CD4-positive, alpha-beta T cell treated with Interferon alpha-2 for 1 hour (primary cell): ENCODE measurements around the gene ZFHX3.

ENCODE experiments used
- DNase-seq, 2 donors: peaks; one replicate each; pipeline ENCODE4 v3.0.0-alpha.2; 2020 to 2022

ZFHX3 gene

DNA sequence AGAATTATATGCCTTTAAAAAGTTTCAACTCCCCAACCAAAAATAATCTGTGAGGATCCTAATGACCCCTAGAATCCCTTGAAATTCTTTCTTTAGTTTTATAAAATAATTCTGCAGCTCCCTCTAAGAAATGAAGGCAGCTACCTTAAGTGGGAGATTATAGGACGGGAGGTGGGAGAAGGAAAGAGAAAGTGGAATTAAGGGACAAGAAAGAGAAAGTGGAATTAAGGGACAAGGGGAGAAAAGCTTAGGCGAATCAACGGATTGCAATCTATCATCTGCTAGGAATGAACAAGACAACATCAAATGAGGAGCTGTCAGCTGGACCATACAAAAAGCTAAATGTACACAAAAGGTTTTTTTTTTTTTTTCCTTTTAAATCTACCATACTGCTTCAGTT is 262.0 kb downstream of the ZFHX3 start:
- DNase-seq: no peak

DNA sequence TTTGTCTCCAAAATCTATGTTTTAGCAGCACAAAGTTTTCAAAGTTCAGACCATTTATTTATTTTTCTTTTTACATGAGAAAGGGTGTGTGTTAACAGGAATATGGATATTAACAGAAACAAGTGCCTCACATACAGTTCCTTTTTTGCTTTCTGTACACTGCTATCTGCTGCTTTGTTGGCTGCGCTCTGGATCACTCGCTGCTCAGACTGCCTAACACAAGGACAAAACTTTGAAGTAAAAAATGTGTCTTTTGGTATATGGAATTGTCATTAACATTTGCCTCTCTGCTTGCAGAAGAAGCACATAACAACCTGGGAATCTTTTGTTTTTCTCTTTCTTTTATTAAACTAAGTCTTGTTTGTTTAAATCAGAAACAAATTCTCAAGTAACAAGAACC is 262.8 kb downstream of the ZFHX3 start:
- DNase-seq: no peak

DNA sequence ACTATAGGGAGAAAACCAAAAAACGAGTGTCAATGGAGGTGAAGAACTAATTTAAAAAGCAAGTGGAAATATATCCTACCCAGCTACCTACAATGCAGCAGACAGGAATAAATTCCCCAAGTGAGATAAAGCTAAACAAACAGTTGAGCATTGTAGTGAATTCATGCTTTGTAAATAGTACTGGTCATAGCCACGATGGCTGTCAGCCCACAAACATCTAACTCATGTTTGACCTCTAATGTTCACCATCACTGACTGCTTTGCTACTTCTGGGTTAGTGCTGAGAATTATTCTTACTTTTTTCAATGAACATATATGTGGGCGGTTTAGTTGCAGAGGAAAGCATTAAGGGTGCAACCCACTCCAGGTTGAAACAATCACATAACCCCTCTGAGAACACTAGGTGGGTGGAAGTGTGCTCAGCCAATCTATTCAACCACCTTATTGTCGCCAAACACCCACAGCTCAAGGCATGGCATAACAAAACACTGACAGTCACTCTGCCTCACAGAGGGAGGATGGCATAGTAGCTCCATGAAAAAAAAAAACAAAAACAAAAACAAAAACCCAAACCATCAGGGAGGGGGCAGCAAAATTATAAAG is 264.1 kb downstream of the ZFHX3 start:
- no peak for DNase-seq

DNA sequence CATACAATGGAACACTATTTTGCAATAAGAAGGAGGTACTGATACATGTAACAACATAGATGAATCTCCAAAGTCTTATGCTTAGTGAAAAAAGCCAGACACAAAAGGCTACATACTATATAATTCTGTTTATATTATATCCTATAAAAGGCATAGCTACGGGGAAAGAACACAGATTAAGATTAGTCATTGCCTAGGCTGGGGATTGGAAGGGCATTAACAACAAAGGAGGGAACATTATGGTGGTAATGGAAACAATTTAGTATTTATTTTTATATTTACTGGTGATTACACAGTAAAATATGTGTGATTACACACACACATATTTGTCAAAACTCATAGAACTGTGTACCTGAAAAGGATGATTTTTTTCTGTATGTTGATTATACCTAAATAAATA is 278.1 kb downstream of the ZFHX3 start:
- DNase-seq: no peak

DNA sequence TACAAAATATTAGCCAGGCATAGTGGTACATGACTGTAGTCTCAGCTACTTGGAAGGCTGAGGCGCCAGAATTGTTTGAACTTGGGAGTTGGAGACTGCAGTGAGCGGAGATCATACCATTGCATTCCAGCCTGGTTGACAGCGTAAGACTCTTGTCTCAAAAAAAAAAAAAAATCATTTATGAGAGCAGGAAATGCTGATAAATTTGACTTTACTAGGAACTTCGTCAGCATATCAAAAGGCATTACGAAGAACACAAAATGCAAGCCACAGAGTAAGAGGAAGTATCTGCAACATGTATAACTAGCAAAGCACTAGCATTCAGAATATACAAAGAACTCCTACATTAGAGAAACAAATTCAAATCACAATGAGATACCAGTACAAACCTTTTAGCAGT is 279.3 kb downstream of the ZFHX3 start:
- DNase-seq: no peak

DNA sequence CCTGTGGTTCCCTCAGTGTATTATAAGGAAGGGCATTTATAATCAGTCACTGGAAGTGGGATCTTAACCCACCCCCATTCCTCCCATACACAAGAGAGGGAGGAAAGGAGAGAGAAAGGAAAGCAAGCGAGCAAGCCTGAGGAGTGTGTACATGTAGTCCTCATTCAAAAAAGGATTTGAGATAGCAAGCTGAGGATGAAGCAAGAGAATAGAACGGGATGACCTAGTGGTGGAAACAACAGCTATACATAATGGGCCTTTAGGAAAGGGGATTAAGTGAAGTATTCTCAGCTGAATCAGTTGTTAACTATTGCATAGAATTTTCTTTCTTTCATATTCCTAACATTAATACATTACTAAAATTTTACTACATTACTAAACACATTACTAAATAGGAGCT is 281.4 kb downstream of the ZFHX3 start:
- DNase-seq: no peak

DNA sequence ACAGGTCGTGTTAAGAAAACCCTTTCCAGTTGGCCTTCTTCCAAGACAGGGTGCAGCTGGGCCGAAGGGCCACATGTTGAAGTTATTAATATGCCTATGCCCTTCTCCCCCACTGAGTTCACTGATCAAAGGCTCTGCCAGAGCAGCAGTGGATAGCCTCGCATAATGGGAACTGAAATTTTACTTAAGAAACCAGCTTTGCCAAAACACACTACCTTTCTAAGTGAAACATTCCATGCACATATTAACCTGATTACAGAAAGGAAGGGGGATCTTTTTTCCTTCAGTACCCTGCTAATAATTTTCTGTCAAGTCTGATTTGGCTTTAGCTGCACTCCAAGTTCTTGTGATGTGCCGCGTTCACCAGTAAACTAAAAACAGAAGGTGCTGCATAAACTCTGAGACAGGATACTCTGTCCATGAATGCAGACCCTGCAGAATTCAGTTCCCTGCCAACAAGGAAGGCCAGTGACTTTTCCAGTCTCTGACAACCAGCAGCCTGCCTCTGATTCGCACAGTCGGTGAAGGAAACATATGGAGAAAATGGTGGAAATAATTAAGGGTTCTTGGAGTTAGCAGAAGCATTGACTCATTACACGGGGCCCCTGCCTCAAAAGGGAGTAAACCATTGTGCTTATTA is 283.8 kb downstream of the ZFHX3 start:
- DNase-seq: no peak

DNA sequence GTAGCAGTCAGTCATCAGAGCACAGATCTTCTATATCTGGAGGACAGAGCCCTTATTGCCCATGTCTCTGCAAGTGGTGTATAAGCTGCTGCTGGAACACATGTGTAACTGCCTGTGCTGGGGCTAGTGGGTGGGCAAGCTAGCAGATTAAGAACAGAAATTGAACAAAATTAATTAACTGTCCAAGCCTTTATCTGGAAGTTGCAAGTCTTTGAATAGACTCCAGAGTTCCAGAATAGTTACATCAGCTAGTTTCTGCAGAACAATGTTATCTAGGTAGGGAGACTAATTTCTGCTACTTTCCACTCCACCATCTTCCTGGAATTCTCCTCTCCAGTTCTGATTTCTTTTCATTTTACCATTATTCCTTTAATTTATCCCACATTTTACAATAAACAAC is 287.3 kb downstream of the ZFHX3 start:
- no peak for DNase-seq

DNA sequence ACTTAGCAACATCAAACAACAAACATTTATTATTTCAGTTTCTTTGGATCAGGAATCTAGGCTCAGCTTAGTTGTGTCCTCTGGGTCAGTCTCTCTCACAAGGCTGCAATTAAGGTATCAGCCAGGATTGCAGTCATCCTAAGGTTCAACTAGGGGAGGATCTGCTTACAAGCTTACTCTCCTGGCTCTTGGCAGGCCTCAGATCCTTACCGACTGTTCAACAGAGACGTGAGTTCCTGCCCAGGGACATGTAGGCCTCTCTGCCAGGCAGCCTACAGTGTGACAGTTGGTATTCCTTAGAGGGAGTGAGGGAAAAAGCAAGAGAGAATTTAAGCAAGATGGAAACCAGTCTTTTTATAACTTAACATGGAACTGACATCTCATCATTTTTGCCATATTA is 294.0 kb downstream of the ZFHX3 start:
- DNase-seq: no peak

DNA sequence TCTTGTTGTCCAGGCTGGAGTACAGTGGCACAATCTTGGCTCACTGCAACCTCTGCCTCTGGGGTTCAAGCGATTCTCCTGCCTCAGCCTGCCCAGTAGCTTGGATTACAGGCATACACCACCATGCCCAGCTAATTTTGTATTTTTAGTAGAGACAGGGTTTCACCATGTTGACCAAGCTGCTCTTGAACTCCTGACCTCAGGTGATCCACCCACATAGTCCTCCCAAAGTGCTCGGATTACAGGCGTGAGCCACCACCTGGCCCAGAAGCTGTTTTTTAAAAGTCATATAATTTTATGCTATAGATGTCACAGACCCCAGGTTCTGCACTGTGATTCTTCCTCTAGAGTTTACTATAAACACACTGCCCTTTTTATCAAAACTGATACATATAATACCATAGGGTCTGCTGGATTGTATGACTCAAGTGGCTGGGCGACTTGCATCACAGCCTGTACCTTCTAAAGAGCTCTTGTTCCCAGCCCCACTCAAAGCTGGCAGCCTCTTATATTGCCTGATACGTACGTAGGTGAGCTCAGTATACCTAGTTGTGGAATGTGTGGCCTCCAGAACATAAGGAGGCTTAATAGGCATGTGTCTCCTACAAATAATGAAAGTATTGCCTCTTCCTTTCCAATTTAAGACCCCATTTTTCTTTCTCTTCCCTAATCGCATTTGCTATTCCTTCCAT is 295.8 kb downstream of the ZFHX3 start:
- DNase-seq: no peak

DNA sequence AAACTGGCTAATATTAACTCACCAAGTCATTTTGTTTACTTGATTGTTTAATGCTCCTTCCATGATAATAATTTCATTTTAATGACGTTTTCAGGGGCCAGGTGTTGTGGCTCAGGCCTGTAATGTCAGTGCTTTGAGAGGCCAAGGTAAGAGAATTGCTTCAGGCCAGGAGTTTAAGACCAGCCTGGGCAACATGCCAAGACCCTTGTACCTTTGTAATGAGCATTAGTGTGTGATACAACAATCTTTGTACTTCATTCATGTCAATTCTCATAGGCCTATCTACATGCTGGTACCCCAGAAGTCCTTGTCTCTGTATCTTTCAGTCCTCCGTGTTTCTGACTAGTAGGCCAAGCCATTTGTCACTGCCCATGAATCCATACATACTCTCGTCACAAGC is 296.9 kb downstream of the ZFHX3 start:
- DNase-seq: no peak

DNA sequence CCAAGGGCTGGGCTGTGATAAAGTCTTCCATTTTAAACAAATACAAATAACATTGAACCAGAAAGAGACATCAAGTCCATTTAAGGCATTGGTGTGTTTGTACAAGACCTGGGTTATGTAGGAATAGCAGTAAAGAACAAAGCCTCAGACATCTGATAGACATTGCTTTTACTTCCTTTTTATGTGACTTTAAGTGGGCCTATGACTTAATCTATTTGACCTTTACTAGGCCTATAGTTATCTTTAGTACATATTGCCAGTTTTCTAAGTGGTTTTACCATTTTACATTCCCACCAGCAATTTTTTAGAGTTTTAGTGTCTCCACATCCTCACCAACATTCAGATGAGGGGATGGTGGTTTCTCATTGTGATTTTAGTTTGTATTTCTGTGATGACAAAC is 298.8 kb downstream of the ZFHX3 start:
- DNase-seq: no peak

DNA sequence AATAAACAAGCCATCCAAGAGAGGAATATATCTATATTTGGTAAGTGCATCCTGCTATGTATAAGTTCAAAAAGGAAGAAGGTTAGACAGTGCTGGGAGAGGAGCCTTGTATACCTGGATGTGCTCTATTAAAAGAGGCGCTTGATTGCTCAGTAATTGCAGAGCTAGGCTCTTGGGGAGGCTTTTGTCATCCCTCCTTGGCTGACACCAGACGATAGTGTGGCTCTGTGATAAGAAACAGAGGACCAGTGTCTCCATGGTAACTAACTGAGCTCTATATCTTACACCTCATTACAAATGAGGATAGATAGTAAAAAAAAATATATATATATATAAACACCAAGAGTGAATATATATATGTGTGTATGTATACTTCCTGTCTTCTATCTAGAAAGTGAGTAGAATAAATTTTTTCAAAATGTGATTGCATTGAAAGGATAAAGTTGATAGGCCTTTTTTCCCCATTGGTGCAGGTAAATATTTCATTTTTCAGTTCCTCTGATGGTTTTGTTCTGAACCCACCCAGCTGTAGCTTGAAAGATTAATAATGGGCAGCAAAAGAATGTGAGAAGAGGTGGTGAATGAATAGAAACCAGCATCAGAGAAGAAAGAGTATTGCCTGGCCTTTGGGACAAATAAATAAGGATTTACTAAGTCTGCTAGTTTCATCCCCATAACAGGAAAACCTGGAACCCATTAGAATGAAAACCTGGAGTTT is 303.7 kb downstream of the ZFHX3 start:
- DNase-seq: no peak

DNA sequence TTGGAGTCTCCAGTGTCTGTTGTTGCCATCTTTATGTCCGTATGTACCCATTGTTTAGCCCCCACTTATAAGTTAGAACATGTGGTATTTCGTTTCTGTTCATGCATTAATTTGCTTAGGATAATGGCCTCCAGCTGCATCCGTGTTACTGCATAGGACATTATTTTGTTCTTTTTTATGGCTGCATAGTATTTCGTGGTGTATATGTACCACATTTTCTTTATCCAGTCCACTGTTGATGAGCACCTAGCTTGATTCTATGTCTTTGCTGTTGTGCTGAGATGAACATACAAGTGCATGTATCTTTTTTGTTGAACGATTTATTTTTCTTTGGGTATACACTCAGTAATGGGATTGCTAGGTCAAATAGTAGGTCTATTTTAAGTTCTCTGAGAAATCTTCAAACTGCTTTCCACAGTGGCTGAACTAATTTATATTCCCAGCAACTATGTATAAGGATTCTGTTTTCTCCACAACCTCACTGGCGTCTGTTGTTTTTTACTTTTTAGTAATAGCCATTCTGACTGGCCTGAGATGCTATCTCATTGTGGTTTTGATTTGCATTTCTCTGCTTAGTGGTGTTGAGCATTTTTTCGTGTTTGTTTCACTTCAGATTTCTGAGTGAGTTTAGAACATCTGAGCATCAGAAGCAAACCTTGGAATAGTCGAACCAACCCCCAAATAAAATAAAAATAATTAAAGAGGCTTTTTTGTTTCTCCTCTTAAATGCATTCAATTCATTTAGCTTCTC is 304.7 kb downstream of the ZFHX3 start:
- DNase-seq: no peak

DNA sequence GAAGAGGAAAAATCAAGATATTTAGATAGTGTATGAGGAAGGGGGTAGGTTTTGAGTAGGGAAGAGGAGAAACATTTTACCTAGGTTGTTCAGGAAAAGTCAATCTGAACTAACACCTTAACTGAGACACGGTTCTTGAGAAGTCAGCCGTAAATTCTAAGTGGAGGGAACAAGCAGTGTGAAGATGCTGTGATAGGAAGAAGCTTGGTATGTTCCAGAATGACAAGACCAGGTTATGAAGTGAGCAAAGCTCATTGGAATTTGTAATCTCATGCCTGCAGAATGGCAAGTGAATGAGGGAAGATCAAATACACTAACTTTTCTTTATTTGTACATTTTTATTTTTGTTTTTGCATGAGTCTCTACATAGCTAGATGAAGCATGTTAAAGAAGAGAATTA is 307.6 kb downstream of the ZFHX3 start:
- no peak for DNase-seq

DNA sequence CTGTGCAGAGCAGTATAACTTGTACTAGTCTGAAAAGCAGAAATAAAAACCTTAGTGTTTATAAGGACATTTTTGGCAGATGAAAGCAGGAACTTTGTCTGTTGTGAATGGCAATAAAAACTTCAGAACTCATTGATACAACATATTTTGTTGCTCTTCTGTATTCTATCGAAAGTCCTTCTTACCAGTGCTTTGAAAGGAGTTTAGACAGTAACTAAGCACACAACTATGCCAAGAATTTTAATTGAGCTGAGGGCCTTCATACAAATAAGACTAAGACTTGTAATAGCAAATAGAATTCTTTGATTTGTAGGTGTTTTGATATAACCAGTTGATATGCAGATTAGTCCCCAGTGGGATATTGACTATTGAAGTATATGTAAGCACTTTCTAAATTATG is 308.4 kb downstream of the ZFHX3 start:
- DNase-seq: no peak

DNA sequence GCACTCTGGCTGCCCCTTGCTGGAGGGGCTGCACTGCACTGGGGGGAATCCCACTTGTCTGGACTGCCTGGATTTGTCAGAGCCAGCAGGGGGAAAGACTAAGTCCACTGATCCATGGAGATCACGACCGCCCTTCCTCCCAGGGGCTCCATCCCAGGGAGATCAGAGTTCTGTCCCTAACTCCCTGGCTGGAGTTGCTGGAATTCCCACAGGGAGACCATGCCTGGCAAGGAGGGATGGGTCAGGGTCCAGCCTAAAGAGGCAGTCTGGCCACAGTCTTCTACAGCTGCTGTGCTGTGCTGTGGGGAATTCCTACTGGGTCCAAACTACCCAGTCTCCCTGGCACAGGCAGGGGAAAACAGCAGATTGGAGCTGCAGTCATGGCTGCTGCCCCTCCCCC is 311.9 kb downstream of the ZFHX3 start:
- DNase-seq: no peak
